HG02798 (cell line): ENCODE results near the gene SFRP5.

ENCODE experiments used
- ATAC-seq: cut with Tn5 transposase; IDR thresholded peaks from one replicate; pipeline ENCODE4 v1.9.1; 2021; ENCODE audit warnings: mild to moderate bottlenecking; ENCODE audit not compliant: unreplicated experiment, poor library complexity

The SFRP5 gene

GRCh38 chr10:97788552-97789442, 17.0 kb upstream of the SFRP5 start:
- no peak for ATAC-seq

GRCh38 chr10:97785731-97786130, 13.9 kb upstream of the SFRP5 start:
- ATAC-seq: no peak

DNA sequence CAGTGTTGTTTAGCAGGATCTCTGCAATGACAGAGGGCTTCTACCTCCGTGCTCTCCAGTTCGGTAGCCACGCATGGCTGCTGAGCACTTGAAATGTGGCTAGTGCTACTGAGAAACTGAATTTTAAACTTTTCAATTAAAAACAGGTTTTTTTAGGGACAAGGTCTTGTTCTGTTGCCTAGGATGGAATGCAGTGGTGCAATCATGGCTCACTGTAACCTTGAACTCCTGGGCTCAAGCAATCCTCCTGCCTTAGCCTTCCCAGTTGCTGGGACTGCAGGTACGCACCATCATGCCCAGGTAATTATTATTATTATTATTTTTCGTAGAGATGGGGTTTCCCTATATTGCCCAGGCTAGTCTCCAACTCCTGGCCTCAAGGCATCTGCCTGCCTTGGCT, 13.4 kb upstream of the SFRP5 start:
- ATAC-seq: no peak

DNA sequence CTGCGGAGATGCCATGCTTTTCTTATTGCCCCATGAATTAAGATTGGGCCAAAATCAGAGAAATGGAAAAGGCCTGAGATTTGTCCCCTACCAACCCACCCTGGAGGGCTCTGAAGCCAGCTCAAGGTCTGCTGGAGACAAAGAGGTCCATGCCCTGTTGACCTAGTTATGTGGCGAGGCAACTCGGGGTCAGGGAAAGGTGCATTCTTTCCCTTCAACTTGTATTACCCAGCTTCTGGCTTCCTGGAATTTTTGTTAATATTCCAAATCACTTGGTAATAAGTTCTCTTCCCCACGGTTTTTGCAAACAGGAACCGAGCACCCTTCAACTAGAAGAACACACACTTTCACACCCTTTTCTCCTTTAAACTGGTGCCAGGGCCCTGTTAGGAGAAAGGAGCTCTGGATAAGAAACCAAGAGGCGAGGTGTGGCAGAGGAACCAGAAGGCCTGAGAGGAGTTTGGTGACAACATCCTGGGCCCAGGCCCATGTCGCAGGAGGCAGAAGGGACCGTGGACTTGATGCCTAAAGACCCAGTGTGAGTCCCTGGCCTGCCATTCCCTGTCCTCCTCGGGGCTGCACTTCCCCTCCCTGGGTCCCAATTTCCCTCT, 12.5 kb upstream of the SFRP5 start:
- ATAC-seq: no peak

DNA sequence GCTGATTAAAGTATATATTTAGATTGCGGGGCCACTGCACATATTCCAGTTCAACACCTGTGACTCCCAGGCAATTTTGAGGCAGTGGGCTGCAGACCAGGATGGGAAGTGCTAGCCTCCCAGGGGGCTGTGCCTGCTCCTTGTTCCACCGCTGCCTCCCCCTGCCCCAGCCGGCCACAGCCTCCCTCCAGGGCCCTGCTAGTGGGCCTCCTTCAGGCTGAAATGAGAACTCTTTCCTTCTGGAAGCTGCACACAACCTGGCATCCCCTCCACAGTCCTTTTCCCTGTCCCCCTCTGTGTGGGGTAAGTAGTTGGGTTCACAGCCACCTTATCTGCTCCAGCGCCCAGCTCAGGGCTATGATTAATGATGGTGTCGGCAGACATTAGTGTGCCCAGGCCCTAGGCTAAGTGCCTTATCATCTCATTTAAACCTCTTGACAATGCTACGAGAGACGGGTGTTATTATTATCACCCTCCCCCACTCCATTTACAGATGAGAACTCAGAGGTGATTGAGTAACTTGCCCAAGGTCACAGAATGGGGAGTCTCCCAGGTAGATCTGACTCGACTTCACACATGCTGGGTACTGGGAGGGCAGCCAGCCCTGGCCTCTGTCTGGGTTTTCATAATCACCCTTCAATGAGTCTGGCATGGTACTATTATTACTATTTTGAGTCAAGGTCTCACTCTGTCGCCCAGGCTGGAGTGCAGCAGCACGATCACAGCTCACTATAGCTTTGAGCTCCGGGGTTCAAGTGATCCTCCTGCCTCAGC, 10.8 kb upstream of the SFRP5 start:
- ATAC-seq: no peak

GRCh38 chr10:97781618-97782331, 10.0 kb upstream of the SFRP5 start:
- no peak for ATAC-seq

- ATAC-seq: no peak
Observed at GRCh38 chr10:97780841-97781617, 9.2 kb upstream of the SFRP5 start.

DNA sequence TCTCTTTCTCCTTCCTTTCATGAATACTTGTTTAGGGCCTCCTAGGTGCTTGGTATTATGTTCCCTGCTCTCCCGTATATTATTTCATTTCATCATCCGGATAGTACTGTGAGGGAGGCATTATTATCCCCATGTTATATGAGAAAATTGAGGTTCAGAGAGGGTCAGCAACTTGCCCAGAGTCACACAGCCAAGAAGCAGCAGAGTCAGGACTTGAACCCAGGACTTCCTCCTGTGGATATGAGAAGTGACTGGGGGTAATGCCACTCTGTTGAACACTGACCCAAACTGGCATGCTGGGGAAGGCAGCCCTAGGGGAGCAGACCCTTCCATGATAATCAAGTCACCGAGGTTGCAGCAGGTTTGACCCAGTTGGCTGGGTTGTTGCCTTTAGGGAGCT, 8.2 kb upstream of the SFRP5 start:
- no peak for ATAC-seq

GRCh38 chr10:97779492-97779891, 7.7 kb upstream of the SFRP5 start:
- no peak for ATAC-seq

GRCh38 chr10:97778452-97779302, 6.9 kb upstream of the SFRP5 start:
- no peak for ATAC-seq

GRCh38 chr10:97777143-97777542, 5.3 kb upstream of the SFRP5 start:
- no peak for ATAC-seq

- ATAC-seq: no peak
Observed at GRCh38 chr10:97774811-97775294, 3.1 kb upstream of the SFRP5 start.

DNA sequence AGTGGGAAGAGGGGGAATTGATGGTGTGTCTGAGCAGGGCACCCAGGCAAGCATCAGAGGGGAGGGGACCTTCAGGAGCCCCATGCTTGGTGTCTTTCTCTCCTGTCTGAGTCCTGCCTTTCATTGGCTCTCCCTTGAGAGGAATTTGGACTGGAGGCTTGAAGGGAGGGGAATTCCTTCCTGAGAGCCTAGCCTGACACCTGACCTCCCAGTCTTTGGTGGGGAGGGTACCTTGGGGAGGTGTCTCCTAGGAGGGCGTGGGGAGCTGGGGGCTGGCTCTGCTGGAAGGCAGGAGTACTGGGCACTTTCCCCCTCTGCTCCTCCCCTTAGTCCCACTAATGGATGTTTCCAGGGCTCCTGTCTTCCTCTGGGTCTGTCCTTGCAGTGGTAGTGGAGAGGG, 1.3 kb upstream of the SFRP5 start:
- no peak for ATAC-seq

DNA sequence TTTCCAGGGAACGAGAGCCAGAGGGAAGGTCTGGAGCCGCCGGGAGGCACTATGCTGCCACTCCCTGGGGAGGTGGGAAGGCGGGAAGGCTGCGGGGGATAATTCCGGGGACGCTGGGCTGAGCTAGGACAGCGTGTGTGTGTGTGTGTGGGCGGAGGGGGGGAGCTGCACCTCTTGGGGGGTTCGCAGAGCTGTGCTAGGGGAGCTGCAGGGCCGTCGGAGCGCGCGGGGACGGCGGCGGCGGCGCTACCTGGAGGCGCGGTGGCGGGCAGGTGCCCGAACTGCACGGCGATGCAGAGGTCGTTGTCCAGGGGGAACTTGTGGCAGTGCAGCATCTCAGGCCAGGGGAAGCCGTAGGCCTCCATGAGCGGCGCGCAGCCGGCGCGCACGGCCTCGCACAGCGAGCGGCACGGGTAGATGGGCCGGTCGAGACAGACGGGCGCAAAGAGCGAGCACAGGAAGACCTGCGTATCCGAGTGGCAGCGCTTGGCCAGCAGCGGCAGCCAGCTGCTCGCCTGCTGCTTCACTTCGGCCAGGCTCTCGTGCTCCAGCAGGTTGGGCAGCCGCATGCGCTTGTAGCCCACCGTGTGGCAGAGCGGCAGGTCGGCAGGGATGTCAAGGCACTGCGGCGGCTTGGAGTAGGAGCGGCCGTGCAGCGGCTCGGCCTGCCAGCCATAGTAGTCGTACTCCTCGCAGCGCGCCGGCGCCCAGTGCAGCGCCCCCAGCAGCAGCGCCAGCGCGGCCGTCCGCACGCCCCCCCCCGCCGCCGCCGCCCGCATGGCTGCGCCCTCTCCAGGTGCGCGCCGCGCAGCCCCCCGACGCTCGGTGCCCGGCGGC, 526 bp downstream of the SFRP5 start:
- no peak for ATAC-seq

GRCh38 chr10:97770255-97770654, 1.5 kb downstream of the SFRP5 start:
- no peak for ATAC-seq

- ATAC-seq: no peak
Observed at GRCh38 chr10:97768322-97769315, 3.2 kb downstream of the SFRP5 start.
